IMR-90 (cell line): Measurements from ENCODE around the gene SORL1. TPM values are rescaled to one million over a fixed set of nuclear protein-coding genes. Genes with fewer than 3 reads are reported as not detected.

Experiments
- ATAC-seq: fragments of 200-7000 bp; cut with Tn5 transposase; 2 replicates; pipeline ENCODE4 v1.9.1; 2020; ENCODE audit warnings: low read depth, mild to moderate bottlenecking, moderate library complexity
- BruUV-seq: library from RNA; stranded (reverse); fragments of 400-500 nt; replicated peaks from 2 replicates; lab custom pipeline; 2021; lab: Mats Ljungman, UMichigan
- CTCF ChIA-PET: fragments of 300-600 bp; formaldehyde crosslinking; extraction: SDS; loops from one replicate; lab custom pipeline; 2021; ENCODE audit warnings: antibody characterized with exemption; lab: Yijun Ruan, JAX
- POLR2A ChIA-PET: fragments of 300-600 bp; sonication (Branson Sonifier 250); formaldehyde crosslinking; loops from one replicate; lab custom pipeline; 2022; ENCODE audit warnings: antibody characterized with exemption; ENCODE audit not compliant: unreplicated experiment; lab: Charles Lee
- DNase-seq: peaks from one replicate; pipeline ENCODE4 v3.0.0; 2013
- H2AFZ ChIP-seq: replicated peaks from 2 replicates; pipeline ENCODE3; 2013; ENCODE audit warnings: low read length, mild to moderate bottlenecking; ENCODE audit not compliant: poor library complexity
- H2AK5ac ChIP-seq: 2 replicates; pipeline ENCODE4 v1.6.1; 2013; ENCODE audit warnings: low read depth, low read length, inconsistent platforms
- H2AK9ac ChIP-seq: replicated peaks from 2 replicates; pipeline ENCODE3; 2013; ENCODE audit warnings: mild to moderate bottlenecking, low read depth, low read length, moderate library complexity; ENCODE audit not compliant: poor library complexity
- H2BK120ac ChIP-seq: 2 replicates; pipeline ENCODE4 v1.6.1; 2013; ENCODE audit warnings: low read depth, low read length, inconsistent platforms
- H2BK15ac ChIP-seq: 3 replicates; pipeline ENCODE4 v1.6.1; 2013; ENCODE audit warnings: low read depth, low read length, inconsistent platforms
- H2BK20ac ChIP-seq: 2 replicates; pipeline ENCODE4 v1.6.1; 2013; ENCODE audit warnings: low read depth, mild to moderate bottlenecking, inconsistent platforms, low read length, moderate library complexity
- H2BK5ac ChIP-seq: 2 replicates; pipeline ENCODE4 v1.6.1; 2013; ENCODE audit warnings: mild to moderate bottlenecking, low read depth, low read length, inconsistent platforms; ENCODE audit not compliant: poor library complexity, severe bottlenecking
- H3K14ac ChIP-seq: replicated peaks from 2 replicates; pipeline ENCODE4 v1.6.1; 2013; ENCODE audit warnings: low read depth, low read length, inconsistent platforms
- H3K18ac ChIP-seq: 2 replicates; pipeline ENCODE4 v1.6.1; 2013; ENCODE audit warnings: low read depth, low read length, control low read depth
- H3K23ac ChIP-seq: 2 replicates; pipeline ENCODE4 v1.6.1; 2013; ENCODE audit warnings: low read depth, low read length, inconsistent platforms
- H3K27ac ChIP-seq: 2 replicates; pipeline ENCODE4 v1.5.1; 2013; ENCODE audit warnings: mild to moderate bottlenecking, control low read depth, low read length; ENCODE audit not compliant: insufficient read depth
- H3K27me3 ChIP-seq: 2 replicates; pipeline ENCODE4 v1.6.1; 2013; ENCODE audit warnings: low read length; ENCODE audit not compliant: control insufficient read depth, insufficient read depth
- H3K36me3 ChIP-seq: 2 replicates; pipeline ENCODE4 v1.6.1; 2013; ENCODE audit warnings: low read length, mixed read lengths; ENCODE audit not compliant: control insufficient read depth, insufficient read depth
- H3K4ac ChIP-seq: 2 replicates; pipeline ENCODE4 v1.6.1; 2013; ENCODE audit warnings: low read depth, low read length, inconsistent platforms
- H3K4me1 ChIP-seq: 2 replicates; pipeline ENCODE4 v1.6.1; 2013; ENCODE audit warnings: low read length, mixed read lengths; ENCODE audit not compliant: control insufficient read depth, insufficient read depth
- H3K4me2 ChIP-seq: 2 replicates; pipeline ENCODE4 v1.6.1; 2013; ENCODE audit warnings: low read depth, mild to moderate bottlenecking, control low read depth, low read length, moderate library complexity
- H3K4me3 ChIP-seq: 2 replicates; pipeline ENCODE4 v1.5.1; 2013; ENCODE audit warnings: low read depth, mild to moderate bottlenecking, control low read depth, low read length, moderate library complexity; ENCODE audit not compliant: insufficient read depth
- H3K56ac ChIP-seq: 2 replicates; pipeline ENCODE4 v1.6.1; 2013; ENCODE audit warnings: low read length, inconsistent platforms; ENCODE audit not compliant: insufficient read depth; ENCODE audit errors: extremely low read depth
- H3K79me1 ChIP-seq, 2 experiments: 2 replicates each; pipeline ENCODE4 v1.6.1; 2013; ENCODE audit warnings: low read length in 2 of 2, inconsistent platforms in 1 of 2, low read depth in 1 of 2
- H3K9ac ChIP-seq: 2 replicates; pipeline ENCODE4 v1.6.1; 2013; ENCODE audit warnings: low read depth, low read length, control low read depth
- H3K9me1 ChIP-seq: 2 replicates; pipeline ENCODE4 v1.6.1; 2013; ENCODE audit warnings: low read length, inconsistent platforms; ENCODE audit not compliant: insufficient read depth
- H3K9me3 ChIP-seq: 2 replicates; pipeline ENCODE4 v1.6.1; 2013; ENCODE audit warnings: low read length; ENCODE audit not compliant: control insufficient read depth, insufficient read depth
- H4K20me1 ChIP-seq: 2 replicates; pipeline ENCODE4 v1.6.1; 2013; ENCODE audit warnings: low read length, inconsistent platforms; ENCODE audit not compliant: insufficient read depth
- H4K5ac ChIP-seq: 2 replicates; pipeline ENCODE4 v1.6.1; 2013; ENCODE audit warnings: mild to moderate bottlenecking, low read depth, low read length, control low read depth
- H4K8ac ChIP-seq, 2 experiments: 2 replicates each; pipeline ENCODE4 v1.6.1; 2013; ENCODE audit warnings: low read depth in 2 of 2, low read length in 2 of 2, control low read depth in 1 of 2, inconsistent platforms in 1 of 2
- H4K91ac ChIP-seq: 2 replicates; pipeline ENCODE4 v1.6.1; 2013; ENCODE audit warnings: low read depth, low read length, inconsistent platforms; ENCODE audit not compliant: insufficient read depth
- BHLHE40 ChIP-seq: fragments of 150-350 bp; IDR thresholded peaks from 2 replicates; pipeline ENCODE4 v1.6.1; 2016; ENCODE audit warnings: mild to moderate bottlenecking, low read depth, low read length
- CEBPB ChIP-seq: IDR thresholded peaks from 2 replicates; pipeline ENCODE4 v1.6.1; 2012; ENCODE audit warnings: low read depth, low read length, improper control_type of control experiment
- CHD1 ChIP-seq: IDR thresholded peaks from 2 replicates; pipeline ENCODE4 v1.6.1; 2012; ENCODE audit warnings: low read depth, low read length, improper control_type of control experiment
- FOS ChIP-seq: fragments of 150-350 bp; IDR thresholded peaks from 2 replicates; pipeline ENCODE4 v1.6.1; 2016; ENCODE audit warnings: low read depth, low read length
- MAFK ChIP-seq: IDR thresholded peaks from 2 replicates; pipeline ENCODE4 v1.6.1; 2012; ENCODE audit warnings: low read depth, low read length, improper control_type of control experiment
- MAZ ChIP-seq: IDR thresholded peaks from 2 replicates; pipeline ENCODE4 v1.6.1; 2012; ENCODE audit warnings: low read depth, mild to moderate bottlenecking, low read length, improper control_type of control experiment, moderate library complexity, borderline replicate concordance
- MXI1 ChIP-seq: IDR thresholded peaks from 2 replicates; pipeline ENCODE4 v1.6.1; 2012; ENCODE audit warnings: low read depth, mild to moderate bottlenecking, low read length, moderate library complexity, borderline replicate concordance
- NFE2L2 ChIP-seq: fragments of 150-350 bp; IDR thresholded peaks from 2 replicates; pipeline ENCODE4 v1.6.1; 2016; ENCODE audit warnings: low read depth, mild to moderate bottlenecking, low read length
- POLR2A ChIP-seq: IDR thresholded peaks from 2 replicates; pipeline ENCODE4 v1.6.1; 2012; ENCODE audit warnings: mild to moderate bottlenecking, low read depth, low read length
- RAD21 ChIP-seq: IDR thresholded peaks from 2 replicates; pipeline ENCODE4 v1.6.1; 2012; ENCODE audit warnings: low read length, improper control_type of control experiment
- RCOR1 ChIP-seq: IDR thresholded peaks from 2 replicates; pipeline ENCODE4 v1.6.1; 2012; ENCODE audit warnings: mild to moderate bottlenecking, low read length, improper control_type of control experiment; ENCODE audit not compliant: insufficient replicate concordance
- RFX5 ChIP-seq: IDR thresholded peaks from 2 replicates; pipeline ENCODE4 v1.8.0; 2012; ENCODE audit warnings: low read depth, mild to moderate bottlenecking, low read length, moderate library complexity
- SMC3 ChIP-seq: fragments of 150-350 bp; IDR thresholded peaks from 2 replicates; pipeline ENCODE4 v1.6.1; 2016; ENCODE audit warnings: low read depth, mild to moderate bottlenecking, antibody characterized with exemption, low read length, moderate library complexity
- WGBS, 2 experiments: methylation state at CpG; one replicate each; pipeline versions ENCODE4 v1.1.5 to v1.1.7; 2013; ENCODE audit warnings: missing lambda C conversion rate in 2 of 2; ENCODE audit not compliant: insufficient read length in 1 of 2; ENCODE audit errors: extremely low coverage in 2 of 2; 5-methylcytosine and 5-hydroxymethylcytosine counted together
- dilution Hi-C: fragments of 300-500 bp; cut with HindIII; formaldehyde crosslinking; loops from one replicate; pipeline ENCODE4 v1.14.3; 2018; ENCODE audit warnings: low sequenced_read_pairs; ENCODE audit not compliant: unreplicated experiment
- in situ Hi-C: fragments of 300-500 bp; cut with MboI; formaldehyde crosslinking; loops from 3 replicates; pipeline ENCODE4 v1.14.3; 2019; ENCODE audit warnings: low sequenced_read_pairs, inconsistent platforms, mixed read lengths
- intact Hi-C: fragments of 100-400 bp; cut with micrococcal nuclease; formaldehyde crosslinking; loops from 2 replicates; pipeline ENCODE4 v1.10.0; 2022
- polyA plus RNA-seq, 3 experiments: library from polyadenylated mRNA; depleted of rRNA; stranded (reverse); fragments of >200 nt; gene quantifications; 2 replicates each; pipeline ENCODE4 v1.2.3, GENCODE V29; 2012; ENCODE audit warnings: low replicate concordance in 1 of 3
- total RNA-seq: library from RNA; depleted of rRNA; stranded (reverse); fragments of >200 nt; gene quantifications from 2 replicates; pipeline ENCODE4 v1.2.3, GENCODE V29; 2012
- TF ChIP-seq, protein P1 (sequence below): conservative IDR thresholded peaks from 2 replicates; pipeline ENCODE4 v1.5.1; 2012; ENCODE audit warnings: mild to moderate bottlenecking, low read depth, low read length, improper control_type of control experiment
- TF ChIP-seq, protein P2 (sequence below): fragments of 150-350 bp; IDR thresholded peaks from 2 replicates; pipeline ENCODE4 v1.6.1; 2017; ENCODE audit warnings: mild to moderate bottlenecking, antibody characterized with exemption, low read length, low read depth
- TF ChIP-seq, protein P3 (sequence below): fragments of 150-350 bp; IDR thresholded peaks from 2 replicates; pipeline ENCODE4 v1.6.1; 2016; ENCODE audit warnings: low read depth, mild to moderate bottlenecking, low read length, moderate library complexity, borderline replicate concordance

The SORL1 gene
- total and polyA plus RNA-seq, 2 of the 4 experiments (the other 2 are of a cell fraction), result 1.0 to 2.0 TPM

DNA sequence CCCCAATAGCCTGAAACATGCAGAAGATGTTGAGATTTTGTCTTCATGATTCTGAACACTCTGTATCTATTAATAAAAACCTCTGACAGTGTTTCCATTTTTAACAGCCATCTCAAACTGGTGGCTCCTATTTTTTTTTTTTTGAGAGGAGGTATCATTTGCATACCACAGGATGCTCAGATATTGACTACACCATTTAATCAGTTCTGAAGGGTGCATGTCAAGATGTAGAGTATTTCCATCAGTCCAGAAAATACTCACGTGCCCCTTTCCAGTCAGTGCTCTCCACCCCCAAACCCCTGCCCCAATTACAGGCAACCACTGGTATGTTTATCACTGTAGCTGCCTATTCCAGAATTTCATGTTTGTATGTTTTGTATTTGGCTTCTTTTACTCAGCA is 85.9 kb downstream of the SORL1 start:
- H3K56ac ChIP-seq, result no peak overlapping the region
- TF ChIP-seq NFE2L2 (no peak), FOS (no peak), POLR2A (no peak), CHD1 (no peak), RAD21 (no peak), SMC3 (no peak), MXI1 (no peak), RCOR1 (no peak), RFX5 (no peak), MAFK (no peak), BHLHE40 (no peak), MAZ (no peak), CEBPB (no peak)
- TF ChIP-seq, protein P1, sequence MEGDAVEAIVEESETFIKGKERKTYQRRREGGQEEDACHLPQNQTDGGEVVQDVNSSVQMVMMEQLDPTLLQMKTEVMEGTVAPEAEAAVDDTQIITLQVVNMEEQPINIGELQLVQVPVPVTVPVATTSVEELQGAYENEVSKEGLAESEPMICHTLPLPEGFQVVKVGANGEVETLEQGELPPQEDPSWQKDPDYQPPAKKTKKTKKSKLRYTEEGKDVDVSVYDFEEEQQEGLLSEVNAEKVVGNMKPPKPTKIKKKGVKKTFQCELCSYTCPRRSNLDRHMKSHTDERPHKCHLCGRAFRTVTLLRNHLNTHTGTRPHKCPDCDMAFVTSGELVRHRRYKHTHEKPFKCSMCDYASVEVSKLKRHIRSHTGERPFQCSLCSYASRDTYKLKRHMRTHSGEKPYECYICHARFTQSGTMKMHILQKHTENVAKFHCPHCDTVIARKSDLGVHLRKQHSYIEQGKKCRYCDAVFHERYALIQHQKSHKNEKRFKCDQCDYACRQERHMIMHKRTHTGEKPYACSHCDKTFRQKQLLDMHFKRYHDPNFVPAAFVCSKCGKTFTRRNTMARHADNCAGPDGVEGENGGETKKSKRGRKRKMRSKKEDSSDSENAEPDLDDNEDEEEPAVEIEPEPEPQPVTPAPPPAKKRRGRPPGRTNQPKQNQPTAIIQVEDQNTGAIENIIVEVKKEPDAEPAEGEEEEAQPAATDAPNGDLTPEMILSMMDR, result no peak
- TF ChIP-seq, protein P2, sequence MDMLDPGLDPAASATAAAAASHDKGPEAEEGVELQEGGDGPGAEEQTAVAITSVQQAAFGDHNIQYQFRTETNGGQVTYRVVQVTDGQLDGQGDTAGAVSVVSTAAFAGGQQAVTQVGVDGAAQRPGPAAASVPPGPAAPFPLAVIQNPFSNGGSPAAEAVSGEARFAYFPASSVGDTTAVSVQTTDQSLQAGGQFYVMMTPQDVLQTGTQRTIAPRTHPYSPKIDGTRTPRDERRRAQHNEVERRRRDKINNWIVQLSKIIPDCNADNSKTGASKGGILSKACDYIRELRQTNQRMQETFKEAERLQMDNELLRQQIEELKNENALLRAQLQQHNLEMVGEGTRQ, result no peak
- TF ChIP-seq, protein P3, sequence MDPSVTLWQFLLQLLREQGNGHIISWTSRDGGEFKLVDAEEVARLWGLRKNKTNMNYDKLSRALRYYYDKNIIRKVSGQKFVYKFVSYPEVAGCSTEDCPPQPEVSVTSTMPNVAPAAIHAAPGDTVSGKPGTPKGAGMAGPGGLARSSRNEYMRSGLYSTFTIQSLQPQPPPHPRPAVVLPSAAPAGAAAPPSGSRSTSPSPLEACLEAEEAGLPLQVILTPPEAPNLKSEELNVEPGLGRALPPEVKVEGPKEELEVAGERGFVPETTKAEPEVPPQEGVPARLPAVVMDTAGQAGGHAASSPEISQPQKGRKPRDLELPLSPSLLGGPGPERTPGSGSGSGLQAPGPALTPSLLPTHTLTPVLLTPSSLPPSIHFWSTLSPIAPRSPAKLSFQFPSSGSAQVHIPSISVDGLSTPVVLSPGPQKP, result no peak
- H2BK15ac ChIP-seq, result no peak overlapping the region
- ATAC-seq (no peak), DNase-seq (no peak)
- ChIA-PET POLR2A (no interaction called here), CTCF (no interaction called here)
- in situ Hi-C loops, result no loop called here
- H3K14ac ChIP-seq, result no peak overlapping the region
- no peak overlapping the region for H4K5ac ChIP-seq
- dilution Hi-C loops, result no loop called here
- WGBS, 2 experiments, result no CpG with 5 or more reads among the region's 1 CpG
- H3K9me1 ChIP-seq, result no peaks in the 10 kb centered on the region
- H3K9ac ChIP-seq, result no peak overlapping the region
- no peak overlapping the region for H2AK9ac ChIP-seq
- no peaks in the 10 kb centered on the region for H3K4me1 ChIP-seq
- H3K36me3 ChIP-seq, result no peaks in the 10 kb centered on the region
- no peak overlapping the region for H3K18ac ChIP-seq
- no peaks in the 10 kb centered on the region for H3K79me1 ChIP-seq
- H2AK5ac ChIP-seq, result no peak overlapping the region
- H2BK120ac ChIP-seq, result no peak overlapping the region
- no peak overlapping the region for H4K91ac ChIP-seq
- no peak overlapping the region for H3K23ac ChIP-seq
- no peak overlapping the region for H3K4me3 ChIP-seq
- no peak overlapping the region for H4K8ac ChIP-seq
- H4K20me1 ChIP-seq, result no peaks in the 10 kb centered on the region
- no peaks in the 10 kb centered on the region for H3K9me3 ChIP-seq
- intact Hi-C loops, result no loop called here
- no peak overlapping the region for H3K4ac ChIP-seq
- no peak overlapping the region for H2BK20ac ChIP-seq
- no peak overlapping the region for H3K4me2 ChIP-seq
- BruUV-seq, result no TSS peak
- H3K27ac ChIP-seq, result no peak overlapping the region
- H2AFZ ChIP-seq, result no peak overlapping the region
- no peak overlapping the region for H2BK5ac ChIP-seq
- H3K27me3 ChIP-seq, result peaks cover 4% of the 10 kb centered on the region; the same call in 1 of the 2 replicates
